ENCODE data around the gene IP6K3. TPM values are rescaled to one million over a fixed set of nuclear protein-coding genes. Genes with fewer than 3 reads are reported as not detected.

IP6K3 gene
- total RNA-seq (2014; rRNA removed; shearing (Covaris generic); ENCODE audit: low replicate concordance), result not detected in 2 replicates

- Histone ChIP-seq H3K4me3 (no peak within 1 kb of the TSS), H3K27me3 (no peaks in the 10 kb centered on the region), H3K9me3 (no peaks in the 10 kb centered on the region), H3K36me3 (no peaks in the 10 kb centered on the region)
- no peak for DNase-seq
These were observed at the start of gene IP6K3 for GRCh38 chr6:33746651-33747100. TSS of gene IP6K3 (minus strand) at chr6:33746905. CDS start at chr6:33735476, 11,429 bp downstream.

- H3K4me3 ChIP-seq, result no peak overlapping the region
- H3K27me3 ChIP-seq, result no peaks in the 10 kb centered on the region
- no peaks in the 10 kb centered on the region for H3K9me3 ChIP-seq
- H3K36me3 ChIP-seq, result no peaks in the 10 kb centered on the region
- DNase-seq, result no peak
These were observed 48.4 kb upstream of the IP6K3 start for GRCh38 chr6:33794910-33795623.

- Histone ChIP-seq H3K9me3 (no peaks in the 10 kb centered on the region), H3K4me3 (no peak overlapping the region), H3K27me3 (no peaks in the 10 kb centered on the region), H3K36me3 (no peaks in the 10 kb centered on the region)
- no peak for DNase-seq
These were observed 46.3 kb upstream of the IP6K3 start for GRCh38 chr6:33792981-33793380.

- no peak for DNase-seq
- Histone ChIP-seq H3K9me3 (no peaks in the 10 kb centered on the region), H3K36me3 (peaks cover under 1% of the 10 kb centered on the region; the same call in 1 of the 2 replicates), H3K27me3 (no peaks in the 10 kb centered on the region), H3K4me3 (no peak overlapping the region)
These were observed 44.9 kb upstream of the IP6K3 start for GRCh38 chr6:33791620-33792019.

GRCh38 chr6:33790910-33791309 is 44.2 kb upstream of the IP6K3 start:
- Histone ChIP-seq H3K9me3 (no peaks in the 10 kb centered on the region), H3K27me3 (no peaks in the 10 kb centered on the region), H3K36me3 (peaks cover 2% of the 10 kb centered on the region; the same call in 1 of the 2 replicates), H3K4me3 (no peak overlapping the region)
- no peak for DNase-seq

GRCh38 chr6:33790379-33790778 is 43.7 kb upstream of the IP6K3 start:
- Histone ChIP-seq H3K36me3 (peaks cover 2% of the 10 kb centered on the region; the same call in 1 of the 2 replicates), H3K9me3 (no peaks in the 10 kb centered on the region), H3K4me3 (no peak overlapping the region), H3K27me3 (no peaks in the 10 kb centered on the region)
- no peak for DNase-seq

- Histone ChIP-seq H3K4me3 (peak overlapping the region; percentile 56), H3K36me3 (peaks cover 2% of the 10 kb centered on the region; the same call in 1 of the 2 replicates), H3K27me3 (no peaks in the 10 kb centered on the region), H3K9me3 (no peaks in the 10 kb centered on the region)
- no peak for DNase-seq
These were observed 42.8 kb upstream of the IP6K3 start for GRCh38 chr6:33789550-33789895.

- Histone ChIP-seq H3K27me3 (no peaks in the 10 kb centered on the region), H3K4me3 (peak within 1 kb of the TSS; percentile 56), H3K36me3 (peaks cover 4% of the 10 kb centered on the region), H3K9me3 (no peaks in the 10 kb centered on the region)
- DNase-seq, result peak; percentile 88
These were observed 42.2 kb upstream of the IP6K3 start, which contains the start of gene LEMD2 for GRCh38 chr6:33788694-33789549. TSS of gene LEMD2 (minus strand) at chr6:33789130. CDS start at chr6:33789116, 14 bp downstream.

- Histone ChIP-seq H3K9me3 (no peaks in the 10 kb centered on the region), H3K4me3 (peak overlapping the region; percentile 56), H3K27me3 (no peaks in the 10 kb centered on the region), H3K36me3 (peaks cover 11% of the 10 kb centered on the region)
- DNase-seq, result peak; percentile 75
These were observed 41.4 kb upstream of the IP6K3 start for GRCh38 chr6:33787954-33788693.

GRCh38 chr6:33787346-33787953 is 40.7 kb upstream of the IP6K3 start:
- peak; percentile 11 for DNase-seq
- Histone ChIP-seq H3K36me3 (peaks cover 11% of the 10 kb centered on the region), H3K9me3 (no peaks in the 10 kb centered on the region), H3K27me3 (no peaks in the 10 kb centered on the region), H3K4me3 (peak overlapping the region; percentile 56)

- H3K27me3 ChIP-seq, result no peaks in the 10 kb centered on the region
- H3K4me3 ChIP-seq, result no peak overlapping the region
- peaks cover 11% of the 10 kb centered on the region for H3K36me3 ChIP-seq
- DNase-seq, result no peak
- no peaks in the 10 kb centered on the region for H3K9me3 ChIP-seq
These were observed 40.0 kb upstream of the IP6K3 start for GRCh38 chr6:33786736-33787135.

- Histone ChIP-seq H3K27me3 (no peaks in the 10 kb centered on the region), H3K9me3 (no peaks in the 10 kb centered on the region), H3K4me3 (no peak overlapping the region), H3K36me3 (peaks cover 14% of the 10 kb centered on the region)
- DNase-seq, result no peak
These were observed 39.1 kb upstream of the IP6K3 start for GRCh38 chr6:33785778-33786177.

- H3K36me3 ChIP-seq, result peaks cover 18% of the 10 kb centered on the region
- no peak for DNase-seq
- no peaks in the 10 kb centered on the region for H3K27me3 ChIP-seq
- no peaks in the 10 kb centered on the region for H3K9me3 ChIP-seq
- H3K4me3 ChIP-seq, result no peak overlapping the region
These were observed 38.1 kb upstream of the IP6K3 start for GRCh38 chr6:33784787-33785186.

- Histone ChIP-seq H3K27me3 (no peaks in the 10 kb centered on the region), H3K36me3 (peaks cover 22% of the 10 kb centered on the region), H3K4me3 (no peak overlapping the region), H3K9me3 (no peaks in the 10 kb centered on the region)
- DNase-seq, result no peak
These were observed 37.2 kb upstream of the IP6K3 start for GRCh38 chr6:33783781-33784520.

GRCh38 chr6:33782561-33782960 is 35.9 kb upstream of the IP6K3 start:
- no peak for DNase-seq
- H3K4me3 ChIP-seq, result no peak overlapping the region
- peaks cover 22% of the 10 kb centered on the region for H3K36me3 ChIP-seq
- H3K9me3 ChIP-seq, result no peaks in the 10 kb centered on the region
- H3K27me3 ChIP-seq, result no peaks in the 10 kb centered on the region

Measured in MG63 (cell line).